ENCODE measurements around the gene EFCAB11.

Gene EFCAB11

DNA sequence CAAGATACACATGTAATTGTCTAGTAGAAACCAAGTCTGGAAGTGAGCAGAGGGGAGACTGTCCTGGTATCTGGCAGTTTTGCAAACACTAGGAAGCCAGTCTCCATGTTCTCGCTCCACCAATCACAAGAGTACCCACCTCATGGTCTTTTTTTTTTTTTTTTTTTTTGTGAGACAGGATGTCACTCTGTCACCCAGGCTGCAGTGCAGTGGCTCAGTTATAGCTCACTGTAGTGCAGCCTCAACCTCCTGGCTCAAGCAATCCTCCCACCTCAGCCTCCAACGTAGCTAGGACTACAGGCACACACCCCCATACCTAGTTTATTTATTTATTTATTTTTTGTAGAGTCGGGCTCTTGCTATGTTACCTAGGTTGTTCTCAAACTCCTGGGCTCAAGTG is 189.2 kb downstream of the EFCAB11 start:
- H3K27ac ChIP-seq (ENCODE audit: low read length) = no peak overlapping the region
- no peaks in the 10 kb centered on the region for H3K4me1 ChIP-seq (ENCODE audit: control insufficient read depth in 1 of 2, insufficient read depth in 2 of 2, low read length in 2 of 2)
- no peak overlapping the region for H3K4me3 ChIP-seq (ENCODE audit: low read depth in 1 of 2, low read length in 2 of 2)
- no peaks in the 10 kb centered on the region for H3K36me3 ChIP-seq (ENCODE audit: control insufficient read depth in 1 of 2, insufficient read depth in 2 of 2, low read length in 2 of 2)
- no peaks in the 10 kb centered on the region for H3K9me3 ChIP-seq (ENCODE audit: control insufficient read depth in 1 of 2, low read length in 2 of 2)
- H3K27me3 ChIP-seq (ENCODE audit: low read depth, low read length) = no peaks in the 10 kb centered on the region

- no peak overlapping the region for H3K4me3 ChIP-seq (ENCODE audit: low read depth in 1 of 2, low read length in 2 of 2)
- no peaks in the 10 kb centered on the region for H3K27me3 ChIP-seq (ENCODE audit: low read depth, low read length)
These were observed 194.4 kb downstream of the EFCAB11 start for GRCh38 chr14:89760086-89760485.

DNA sequence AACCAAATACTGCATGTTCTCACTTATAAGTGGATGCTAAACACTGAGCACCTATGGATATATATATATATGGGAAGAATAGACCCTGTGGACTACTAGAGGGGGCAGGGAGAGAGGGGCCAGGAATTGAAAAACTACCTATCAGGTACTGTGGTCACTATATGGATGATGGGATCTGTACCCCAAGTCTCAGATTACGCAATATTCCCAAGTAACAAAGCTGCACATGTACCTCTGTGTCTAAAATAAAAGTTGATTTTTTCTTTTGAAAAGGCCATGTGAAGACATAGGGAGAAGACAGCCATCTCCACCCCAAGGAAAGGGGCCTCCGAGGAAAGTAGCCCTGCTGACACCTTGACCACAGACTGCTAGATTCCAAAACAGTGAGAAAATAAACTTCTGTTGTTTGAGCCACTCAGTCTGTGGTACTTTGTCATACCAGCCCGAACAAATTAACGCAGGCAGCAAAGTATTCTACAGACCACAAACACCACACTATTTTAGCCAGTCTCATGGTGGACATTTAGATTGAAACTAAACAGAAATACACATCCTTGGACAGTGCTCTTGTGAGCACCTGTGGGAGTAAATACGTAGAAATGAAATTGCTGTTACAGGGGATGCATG is 197.1 kb downstream of the EFCAB11 start:
- no peaks in the 10 kb centered on the region for H3K9me3 ChIP-seq (ENCODE audit: control insufficient read depth in 1 of 2, low read length in 2 of 2)
- H3K4me3 ChIP-seq (ENCODE audit: low read depth in 1 of 2, low read length in 2 of 2) = no peak overlapping the region
- H3K4me1 ChIP-seq (ENCODE audit: control insufficient read depth in 1 of 2, insufficient read depth in 2 of 2, low read length in 2 of 2) = no peaks in the 10 kb centered on the region
- H3K36me3 ChIP-seq (ENCODE audit: control insufficient read depth in 1 of 2, insufficient read depth in 2 of 2, low read length in 2 of 2) = no peaks in the 10 kb centered on the region
- H3K27me3 ChIP-seq (ENCODE audit: low read depth, low read length) = no peaks in the 10 kb centered on the region
- no peak overlapping the region for H3K27ac ChIP-seq (ENCODE audit: low read length)

More at GRCh38 chr14:89760086-89760485, 194.4 kb downstream of the EFCAB11 start:
- H3K9me3 ChIP-seq (ENCODE audit: control insufficient read depth in 1 of 2, low read length in 2 of 2) = no peaks in the 10 kb centered on the region
- no peaks in the 10 kb centered on the region for H3K36me3 ChIP-seq (ENCODE audit: control insufficient read depth in 1 of 2, insufficient read depth in 2 of 2, low read length in 2 of 2)
- no peak overlapping the region for H3K27ac ChIP-seq (ENCODE audit: low read length)
- no peaks in the 10 kb centered on the region for H3K4me1 ChIP-seq (ENCODE audit: control insufficient read depth in 1 of 2, insufficient read depth in 2 of 2, low read length in 2 of 2)

GRCh38 chr14:89755816-89756215 is 198.7 kb downstream of the EFCAB11 start:
- no peak overlapping the region for H3K27ac ChIP-seq (ENCODE audit: low read length)
- no peak overlapping the region for H3K4me3 ChIP-seq (ENCODE audit: low read depth in 1 of 2, low read length in 2 of 2)
- peaks cover 0 to 4% of the 10 kb centered on the region in 2 donors for H3K4me1 ChIP-seq (ENCODE audit: control insufficient read depth in 1 of 2, insufficient read depth in 2 of 2, low read length in 2 of 2)
- no peaks in the 10 kb centered on the region for H3K36me3 ChIP-seq (ENCODE audit: control insufficient read depth in 1 of 2, insufficient read depth in 2 of 2, low read length in 2 of 2)
- no peaks in the 10 kb centered on the region for H3K9me3 ChIP-seq (ENCODE audit: control insufficient read depth in 1 of 2, low read length in 2 of 2)
- no peaks in the 10 kb centered on the region for H3K27me3 ChIP-seq (ENCODE audit: low read depth, low read length)

DNA sequence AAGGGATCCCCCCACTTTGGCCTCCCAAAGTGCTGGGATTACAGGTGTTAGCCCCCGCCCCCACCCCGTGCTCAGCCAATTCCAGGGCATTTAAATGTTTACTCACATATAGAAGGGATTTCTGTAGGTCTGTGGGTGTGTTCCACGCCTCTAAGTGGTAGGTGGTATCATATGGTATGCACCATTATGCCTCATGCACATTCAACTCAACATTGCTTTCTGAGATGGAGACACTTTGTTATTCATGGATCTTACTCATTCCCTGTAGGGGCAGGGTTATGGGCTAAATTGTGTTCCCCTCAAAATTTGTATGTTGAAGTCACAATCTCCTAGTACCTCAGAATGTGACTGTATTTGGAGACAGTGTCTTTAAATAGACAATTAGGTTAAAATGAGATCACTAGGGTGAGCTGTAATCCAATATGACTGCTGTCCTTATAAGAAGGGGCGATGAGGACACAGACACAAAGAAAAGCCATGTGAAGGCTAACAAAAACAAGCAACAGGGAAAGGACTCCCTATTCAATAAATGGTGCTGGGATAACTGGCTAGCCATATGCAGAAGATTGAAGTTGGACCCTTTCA is 200.6 kb downstream of the EFCAB11 start:
- Histone ChIP-seq H3K4me1 (ENCODE audit: control insufficient read depth in 1 of 2, insufficient read depth in 2 of 2, low read length in 2 of 2) (peaks cover 0 to 6% of the 10 kb centered on the region in 2 donors), H3K4me3 (ENCODE audit: low read depth in 1 of 2, low read length in 2 of 2) (no peak overlapping the region), H3K27me3 (ENCODE audit: low read depth, low read length) (no peaks in the 10 kb centered on the region), H3K27ac (ENCODE audit: low read length) (no peak overlapping the region), H3K9me3 (ENCODE audit: control insufficient read depth in 1 of 2, low read length in 2 of 2) (no peaks in the 10 kb centered on the region), H3K36me3 (ENCODE audit: control insufficient read depth in 1 of 2, insufficient read depth in 2 of 2, low read length in 2 of 2) (no peaks in the 10 kb centered on the region)

GRCh38 chr14:89750908-89751392 is 203.6 kb downstream of the EFCAB11 start:
- no peak overlapping the region for H3K27ac ChIP-seq (ENCODE audit: low read length)
- no peaks in the 10 kb centered on the region for H3K9me3 ChIP-seq (ENCODE audit: control insufficient read depth in 1 of 2, low read length in 2 of 2)
- H3K36me3 ChIP-seq (ENCODE audit: control insufficient read depth in 1 of 2, insufficient read depth in 2 of 2, low read length in 2 of 2) = no peaks in the 10 kb centered on the region
- no peaks in the 10 kb centered on the region for H3K27me3 ChIP-seq (ENCODE audit: low read depth, low read length)
- peaks cover 0 to 6% of the 10 kb centered on the region in 2 donors for H3K4me1 ChIP-seq (ENCODE audit: control insufficient read depth in 1 of 2, insufficient read depth in 2 of 2, low read length in 2 of 2)
- no peak overlapping the region for H3K4me3 ChIP-seq (ENCODE audit: low read depth in 1 of 2, low read length in 2 of 2)

GRCh38 chr14:89750281-89750755 is 204.2 kb downstream of the EFCAB11 start:
- H3K36me3 ChIP-seq (ENCODE audit: control insufficient read depth in 1 of 2, insufficient read depth in 2 of 2, low read length in 2 of 2) = no peaks in the 10 kb centered on the region
- no peak overlapping the region for H3K4me3 ChIP-seq (ENCODE audit: low read depth in 1 of 2, low read length in 2 of 2)
- peaks cover 0 to 6% of the 10 kb centered on the region in 2 donors for H3K4me1 ChIP-seq (ENCODE audit: control insufficient read depth in 1 of 2, insufficient read depth in 2 of 2, low read length in 2 of 2)
- no peak overlapping the region for H3K27ac ChIP-seq (ENCODE audit: low read length)
- no peaks in the 10 kb centered on the region for H3K9me3 ChIP-seq (ENCODE audit: control insufficient read depth in 1 of 2, low read length in 2 of 2)
- H3K27me3 ChIP-seq (ENCODE audit: low read depth, low read length) = no peaks in the 10 kb centered on the region

DNA sequence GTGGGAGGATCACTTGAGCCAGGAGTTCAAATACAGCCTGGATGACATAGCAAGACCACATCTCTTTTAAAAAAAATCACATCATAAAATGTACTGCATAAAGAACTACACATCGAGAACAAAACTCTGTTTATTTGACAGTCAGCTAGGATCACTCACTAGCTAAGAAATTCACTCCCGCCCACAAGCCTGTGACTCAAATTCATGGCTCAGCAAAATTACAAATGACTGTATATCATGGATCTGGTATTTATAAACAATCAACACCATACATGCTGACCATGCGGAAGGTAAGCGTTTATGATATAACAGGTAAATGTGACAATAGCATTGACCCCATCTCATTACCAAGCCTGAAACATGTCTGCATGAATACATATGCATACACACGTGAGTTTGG is 206.5 kb downstream of the EFCAB11 start:
- H3K27me3 ChIP-seq (ENCODE audit: low read depth, low read length) = no peaks in the 10 kb centered on the region
- no peaks in the 10 kb centered on the region for H3K9me3 ChIP-seq (ENCODE audit: control insufficient read depth in 1 of 2, low read length in 2 of 2)
- H3K4me3 ChIP-seq (ENCODE audit: low read depth in 1 of 2, low read length in 2 of 2) = no peak overlapping the region
- no peaks in the 10 kb centered on the region for H3K36me3 ChIP-seq (ENCODE audit: control insufficient read depth in 1 of 2, insufficient read depth in 2 of 2, low read length in 2 of 2)
- no peak overlapping the region for H3K27ac ChIP-seq (ENCODE audit: low read length)
- peaks cover 0 to 6% of the 10 kb centered on the region in 2 donors for H3K4me1 ChIP-seq (ENCODE audit: control insufficient read depth in 1 of 2, insufficient read depth in 2 of 2, low read length in 2 of 2)

GRCh38 chr14:89747126-89747525 is 207.4 kb downstream of the EFCAB11 start:
- Histone ChIP-seq H3K4me1 (ENCODE audit: control insufficient read depth in 1 of 2, insufficient read depth in 2 of 2, low read length in 2 of 2) (peaks cover 0 to 6% of the 10 kb centered on the region in 2 donors), H3K27me3 (ENCODE audit: low read depth, low read length) (no peaks in the 10 kb centered on the region), H3K36me3 (ENCODE audit: control insufficient read depth in 1 of 2, insufficient read depth in 2 of 2, low read length in 2 of 2) (no peaks in the 10 kb centered on the region), H3K9me3 (ENCODE audit: control insufficient read depth in 1 of 2, low read length in 2 of 2) (no peaks in the 10 kb centered on the region), H3K4me3 (ENCODE audit: low read depth in 1 of 2, low read length in 2 of 2) (no peak overlapping the region), H3K27ac (ENCODE audit: low read length) (no peak overlapping the region)

GRCh38 chr14:89746654-89747053 is 207.9 kb downstream of the EFCAB11 start:
- H3K27me3 ChIP-seq (ENCODE audit: low read depth, low read length) = no peaks in the 10 kb centered on the region
- H3K36me3 ChIP-seq (ENCODE audit: control insufficient read depth in 1 of 2, insufficient read depth in 2 of 2, low read length in 2 of 2) = no peaks in the 10 kb centered on the region
- H3K27ac ChIP-seq (ENCODE audit: low read length) = no peak overlapping the region
- peaks cover 0 to 6% of the 10 kb centered on the region in 2 donors for H3K4me1 ChIP-seq (ENCODE audit: control insufficient read depth in 1 of 2, insufficient read depth in 2 of 2, low read length in 2 of 2)
- no peak overlapping the region for H3K4me3 ChIP-seq (ENCODE audit: low read depth in 1 of 2, low read length in 2 of 2)
- H3K9me3 ChIP-seq (ENCODE audit: control insufficient read depth in 1 of 2, low read length in 2 of 2) = no peaks in the 10 kb centered on the region

DNA sequence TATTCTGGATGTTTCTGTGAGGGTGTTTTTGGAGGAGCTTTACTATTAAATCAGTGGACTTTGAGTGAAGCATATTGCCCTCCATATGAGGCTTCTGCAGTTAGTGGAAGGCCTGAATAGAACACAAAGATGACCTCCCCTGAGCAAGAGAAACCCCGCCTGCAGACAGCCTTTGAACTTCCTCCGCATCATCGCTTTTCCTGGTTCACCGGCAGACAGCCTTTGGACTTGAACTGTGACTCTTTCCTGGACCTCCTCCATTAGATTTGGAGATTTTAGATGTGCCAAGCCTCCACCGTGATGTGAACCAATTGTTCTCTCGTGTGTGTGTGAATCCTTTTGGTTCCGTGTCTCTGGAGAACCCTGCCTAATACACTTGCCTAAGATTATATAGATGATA is 208.4 kb downstream of the EFCAB11 start:
- Histone ChIP-seq H3K27ac (ENCODE audit: low read length) (no peak overlapping the region), H3K4me1 (ENCODE audit: control insufficient read depth in 1 of 2, insufficient read depth in 2 of 2, low read length in 2 of 2) (peaks cover 0 to 5% of the 10 kb centered on the region in 2 donors), H3K4me3 (ENCODE audit: low read depth in 1 of 2, low read length in 2 of 2) (no peak overlapping the region), H3K36me3 (ENCODE audit: control insufficient read depth in 1 of 2, insufficient read depth in 2 of 2, low read length in 2 of 2) (no peaks in the 10 kb centered on the region), H3K27me3 (ENCODE audit: low read depth, low read length) (no peaks in the 10 kb centered on the region), H3K9me3 (ENCODE audit: control insufficient read depth in 1 of 2, low read length in 2 of 2) (no peaks in the 10 kb centered on the region)
